Suprapubic skin (tissue), 4 donors: ENCODE measurements around the gene RAP1GAP. TPM values are rescaled to one million over a fixed set of nuclear protein-coding genes. Genes with fewer than 3 reads are reported as not detected.

Source experiments
- DNase-seq, 2 donors: peaks; one replicate each; pipeline ENCODE4 v3.0.0-alpha.2; 2019; ENCODE audit warnings: low spot score in 2 of 2
- H3K27ac ChIP-seq: fragments of 200-600 bp; sonication (generic); one replicate; pipeline ENCODE4 v1.5.1; 2019
- H3K27me3 ChIP-seq: fragments of 200-600 bp; sonication (generic); one replicate; pipeline ENCODE4 v1.5.1; 2019
- H3K36me3 ChIP-seq: fragments of 200-600 bp; sonication (generic); one replicate; pipeline ENCODE4 v1.5.1; 2019
- H3K4me1 ChIP-seq: fragments of 200-600 bp; sonication (generic); one replicate; pipeline ENCODE4 v1.5.1; 2019
- H3K4me3 ChIP-seq: fragments of 200-600 bp; sonication (generic); one replicate; pipeline ENCODE4 v1.5.1; 2019; ENCODE audit warnings: mild to moderate bottlenecking
- H3K9me3 ChIP-seq: fragments of 200-600 bp; sonication (generic); one replicate; pipeline ENCODE4 v1.5.1; 2019
- EP300 ChIP-seq: sonication (generic); formaldehyde crosslinking; IDR thresholded peaks from one replicate; pipeline ENCODE4 v1.6.1; 2017; ENCODE audit warnings: antibody characterized with exemption
- POLR2A ChIP-seq, 2 donors: fragments of 450-650 bp; IDR thresholded peaks; one replicate each; pipeline ENCODE4 v1.6.1; 2017; ENCODE audit warnings: antibody characterized with exemption in 2 of 2, mild to moderate bottlenecking in 2 of 2, moderate library complexity in 2 of 2
- POLR2AphosphoS5 ChIP-seq, 3 donors: sonication (generic); formaldehyde crosslinking; IDR thresholded peaks; one replicate each; pipeline ENCODE4 v1.6.1; 2017; ENCODE audit warnings: antibody characterized with exemption in 3 of 3
- WGBS: methylation state at CpG from one replicate; pipeline ENCODE4 v1.1.5; 2018; 5-methylcytosine and 5-hydroxymethylcytosine counted together
- total RNA-seq, 4 donors: library from RNA; depleted of rRNA; stranded (reverse); fragments of >200 nt; gene quantifications; one replicate each; pipeline ENCODE4 v1.1.0, GENCODE V29; 2016
- TF ChIP-seq, protein P1 (sequence below), 2 donors: fragments of 200-600 bp in 1 of 2; fragments of 450-650 bp in 1 of 2; sonication (generic) in 1 of 2; IDR thresholded peaks; one replicate each; pipeline ENCODE4 v1.5.1; 2016 to 2019; ENCODE audit warnings: antibody characterized with exemption in 2 of 2, mild to moderate bottlenecking in 1 of 2, moderate library complexity in 1 of 2

The RAP1GAP gene
- total RNA-seq, 4 donors from 2014 or later, result 1.5 to 4.9 (median 3.6) TPM

DNA sequence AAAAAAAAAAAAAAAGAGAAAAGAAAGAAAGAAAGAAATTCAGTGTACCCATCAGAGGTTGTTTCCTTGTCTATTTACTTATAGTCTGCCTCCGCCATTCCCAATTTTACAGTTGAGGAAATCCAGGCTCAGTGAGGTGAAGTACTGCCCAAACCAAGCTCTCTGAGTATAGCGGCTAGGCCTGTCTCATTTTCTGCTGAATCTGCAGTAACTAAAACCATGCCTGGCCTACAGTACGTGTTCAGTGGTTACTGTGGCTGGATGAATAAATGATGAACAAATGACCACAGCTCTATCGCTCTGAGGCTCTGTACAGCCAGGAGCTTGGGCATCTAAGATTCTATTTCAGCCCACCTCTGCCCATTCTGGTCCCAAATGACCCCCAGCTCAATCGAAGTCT is 24.3 kb downstream of the RAP1GAP start:
- TF ChIP-seq POLR2A (IDR thresholded peaks at IDR 0.05) (no peak), EP300 (no peak), POLR2AphosphoS5 (IDR thresholded peaks at IDR 0.05) (no peak)
- TF ChIP-seq, protein P1, sequence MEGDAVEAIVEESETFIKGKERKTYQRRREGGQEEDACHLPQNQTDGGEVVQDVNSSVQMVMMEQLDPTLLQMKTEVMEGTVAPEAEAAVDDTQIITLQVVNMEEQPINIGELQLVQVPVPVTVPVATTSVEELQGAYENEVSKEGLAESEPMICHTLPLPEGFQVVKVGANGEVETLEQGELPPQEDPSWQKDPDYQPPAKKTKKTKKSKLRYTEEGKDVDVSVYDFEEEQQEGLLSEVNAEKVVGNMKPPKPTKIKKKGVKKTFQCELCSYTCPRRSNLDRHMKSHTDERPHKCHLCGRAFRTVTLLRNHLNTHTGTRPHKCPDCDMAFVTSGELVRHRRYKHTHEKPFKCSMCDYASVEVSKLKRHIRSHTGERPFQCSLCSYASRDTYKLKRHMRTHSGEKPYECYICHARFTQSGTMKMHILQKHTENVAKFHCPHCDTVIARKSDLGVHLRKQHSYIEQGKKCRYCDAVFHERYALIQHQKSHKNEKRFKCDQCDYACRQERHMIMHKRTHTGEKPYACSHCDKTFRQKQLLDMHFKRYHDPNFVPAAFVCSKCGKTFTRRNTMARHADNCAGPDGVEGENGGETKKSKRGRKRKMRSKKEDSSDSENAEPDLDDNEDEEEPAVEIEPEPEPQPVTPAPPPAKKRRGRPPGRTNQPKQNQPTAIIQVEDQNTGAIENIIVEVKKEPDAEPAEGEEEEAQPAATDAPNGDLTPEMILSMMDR (IDR thresholded peaks at IDR 0.05), result no peak
- Histone ChIP-seq H3K9me3 (no peaks in the 10 kb centered on the region), H3K4me1 (peaks cover 4% of the 10 kb centered on the region), H3K36me3 (no peaks in the 10 kb centered on the region), H3K27me3 (peaks cover 30% of the 10 kb centered on the region), H3K4me3 (no peak overlapping the region), H3K27ac (no peak overlapping the region)
- no peak for DNase-seq
- 73% methylated on average over 5 of the region's 5 CpGs for WGBS

DNA sequence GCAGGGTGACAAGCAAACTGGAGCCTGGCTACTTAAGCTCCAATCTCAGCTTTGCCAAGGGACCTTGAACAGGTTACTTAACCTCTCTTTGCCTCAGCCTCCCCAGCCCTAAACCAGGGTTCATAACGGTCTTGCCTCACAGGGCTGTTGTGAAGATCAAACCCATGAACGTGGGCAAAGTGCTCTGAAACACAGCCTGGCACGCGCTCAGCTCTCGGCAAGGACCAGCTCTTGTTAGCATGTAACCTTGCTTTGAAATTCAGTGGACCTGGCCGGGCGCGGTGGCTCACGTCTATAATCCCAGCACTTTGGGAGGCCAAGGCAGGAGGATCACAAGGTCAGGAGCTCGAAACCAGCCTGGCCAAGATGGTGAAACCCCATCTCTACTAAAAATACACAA is 24.8 kb downstream of the RAP1GAP start:
- H3K27ac ChIP-seq, result no peak overlapping the region
- no peak for DNase-seq
- peaks cover 25% of the 10 kb centered on the region for H3K27me3 ChIP-seq

DNA sequence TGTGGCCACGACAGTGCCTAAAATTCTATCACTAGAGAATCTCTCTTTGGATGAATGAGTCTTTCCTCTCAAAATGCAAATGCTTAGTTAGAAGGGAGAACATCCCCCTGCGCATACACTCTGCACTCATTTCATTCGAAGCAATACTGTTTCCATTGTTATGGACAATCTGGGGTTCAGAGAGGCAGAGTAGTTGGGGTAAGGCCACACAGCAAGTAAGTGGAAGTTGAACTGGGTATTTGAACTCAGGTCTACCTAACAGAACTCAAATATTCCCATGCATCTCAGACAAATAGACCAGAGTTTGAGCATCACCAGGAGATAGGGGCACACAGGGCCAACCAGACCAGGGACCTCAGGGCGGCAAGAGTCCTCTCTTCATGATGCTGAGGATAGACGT is 25.5 kb downstream of the RAP1GAP start:
- Histone ChIP-seq H3K9me3 (no peaks in the 10 kb centered on the region), H3K4me3 (no peak overlapping the region), H3K4me1 (peaks cover 17% of the 10 kb centered on the region), H3K27me3 (peaks cover 18% of the 10 kb centered on the region), H3K36me3 (no peaks in the 10 kb centered on the region), H3K27ac (no peak overlapping the region)
- TF ChIP-seq POLR2AphosphoS5 (IDR thresholded peaks at IDR 0.05) (no peak), POLR2A (IDR thresholded peaks at IDR 0.05) (no peak), EP300 (no peak)
- TF ChIP-seq, protein P1 (IDR thresholded peaks at IDR 0.05), result no peak
- 92% methylated on average over 5 of the region's 5 CpGs for WGBS
- DNase-seq, result no peak

More for the DNA sequence above, 24.8 kb downstream of the RAP1GAP start:
- no peak overlapping the region for H3K4me3 ChIP-seq
- WGBS, result 85% methylated on average over 10 of the region's 10 CpGs
- H3K9me3 ChIP-seq, result no peaks in the 10 kb centered on the region
- TF ChIP-seq, protein P1 (IDR thresholded peaks at IDR 0.05), result no peak
- TF ChIP-seq POLR2AphosphoS5 (IDR thresholded peaks at IDR 0.05) (no peak), POLR2A (IDR thresholded peaks at IDR 0.05) (no peak)
- H3K36me3 ChIP-seq, result no peaks in the 10 kb centered on the region
- H3K4me1 ChIP-seq, result peaks cover 10% of the 10 kb centered on the region

DNA sequence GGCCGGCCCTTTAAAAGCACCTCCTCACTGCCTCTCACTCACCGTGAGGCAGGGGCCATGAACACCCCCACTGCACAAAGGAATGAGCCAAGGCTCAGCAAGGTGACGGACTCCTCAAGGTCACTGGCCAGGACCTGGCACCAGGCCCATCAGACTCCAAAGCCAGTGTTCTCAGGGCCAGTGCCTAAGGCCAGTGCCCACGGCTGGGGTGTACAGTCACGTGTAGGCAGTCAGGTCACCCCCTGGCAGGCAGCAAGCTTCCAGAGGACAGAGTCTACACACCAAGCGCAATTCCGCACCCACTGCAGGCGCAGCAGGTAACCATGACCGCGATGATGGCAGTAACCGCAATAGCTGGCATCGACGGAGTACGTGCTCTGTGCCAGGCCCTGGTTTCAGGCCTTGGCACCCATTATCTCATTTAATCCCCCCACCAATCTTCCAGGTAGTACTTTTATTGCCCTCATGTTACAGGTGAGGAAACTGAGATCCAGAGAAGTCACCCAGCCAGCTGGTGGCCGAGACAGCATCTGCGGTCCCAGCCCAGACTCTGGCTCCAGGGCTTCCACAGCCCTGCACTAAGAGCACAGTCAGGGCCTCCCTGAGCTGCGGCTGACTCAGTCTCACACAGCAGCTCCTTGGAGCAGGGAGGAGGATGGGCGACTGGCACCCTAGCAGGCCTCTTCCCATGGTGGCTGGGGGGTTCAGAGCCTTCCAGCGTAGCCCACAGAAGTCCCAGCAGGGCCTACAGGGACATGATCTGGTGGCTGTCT is 27.0 kb downstream of the RAP1GAP start:
- WGBS, result 93% methylated on average over 3 of the region's 19 CpGs
- Histone ChIP-seq H3K9me3 (no peaks in the 10 kb centered on the region), H3K27me3 (peaks cover 16% of the 10 kb centered on the region), H3K27ac (no peak overlapping the region), H3K4me3 (no peak overlapping the region), H3K36me3 (no peaks in the 10 kb centered on the region), H3K4me1 (peaks cover 19% of the 10 kb centered on the region)
- TF ChIP-seq, protein P1 (IDR thresholded peaks at IDR 0.05), result no peak
- TF ChIP-seq POLR2A (IDR thresholded peaks at IDR 0.05), result no peak
- no peak for TF ChIP-seq POLR2AphosphoS5 (IDR thresholded peaks at IDR 0.05)
- no peak for DNase-seq

DNA sequence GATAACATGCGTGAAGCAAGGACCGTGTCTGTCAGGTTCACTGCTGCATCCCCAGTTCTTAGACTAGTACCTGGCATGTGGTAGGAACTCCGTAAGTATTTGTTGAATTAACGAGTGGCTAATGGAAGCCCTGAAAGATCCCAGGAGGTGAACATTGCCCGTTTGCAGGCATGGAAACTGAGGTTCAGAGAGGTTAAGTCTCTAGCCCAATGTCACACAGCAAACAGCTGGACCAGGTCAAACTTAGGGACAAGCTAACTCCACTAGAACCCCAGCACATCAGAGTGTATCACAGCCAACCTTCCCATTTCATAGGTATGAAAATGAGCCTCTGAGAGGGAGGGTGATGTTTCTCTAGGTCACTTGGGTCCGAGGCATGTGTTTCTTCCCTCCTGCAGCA is 27.6 kb downstream of the RAP1GAP start:
- Histone ChIP-seq H3K27ac (no peak overlapping the region), H3K9me3 (no peaks in the 10 kb centered on the region), H3K27me3 (peaks cover 13% of the 10 kb centered on the region), H3K4me3 (no peak overlapping the region), H3K4me1 (peaks cover 19% of the 10 kb centered on the region), H3K36me3 (no peaks in the 10 kb centered on the region)
- no peak for TF ChIP-seq POLR2AphosphoS5 (IDR thresholded peaks at IDR 0.05)
- no peak for DNase-seq
- WGBS, result 87% methylated on average over 5 of the region's 6 CpGs
